ENCODE data around the gene DCLRE1B.

GRCh38 chr1:113898241-113898814 lies 6.8 kb upstream of the DCLRE1B start:
- TF ChIP-seq CTCF (IDR thresholded peaks at IDR 0.05; ENCODE audit: low read depth, low read length) (no peak), EZH2phosphoT487 (IDR thresholded peaks at IDR 0.05; ENCODE audit: low read depth) (no peak)
